HG03159 (cell line): ENCODE data around the gene EEF1B2.
"Not testable (repeated sequence)": the region's sequence is repeated elsewhere in the genome, so short reads cannot be mapped to it uniquely, and the experiment has no call there.

Source experiments
- ATAC-seq: cut with Tn5 transposase; IDR thresholded peaks from one replicate; pipeline ENCODE4 v1.9.1; 2021; ENCODE audit warnings: mild to moderate bottlenecking, moderate library complexity; ENCODE audit not compliant: unreplicated experiment

The EEF1B2 gene

GRCh38 chr2:206159346-206160124 is at the start of gene EEF1B2, which contains the start of gene NDUFS1:
Gene EEF1B2 (plus strand): TSS chr2:206159895. CDS start chr2:206159980, 85 bp downstream.
Gene NDUFS1 (minus strand): TSS chr2:206159444. CDS start chr2:206153678, 5,766 bp downstream.
- peak; percentile 92 for ATAC-seq

GRCh38 chr2:206112108-206112507 is 47.6 kb upstream of the EEF1B2 start:
- no peak for ATAC-seq

GRCh38 chr2:206112846-206113547 is 46.7 kb upstream of the EEF1B2 start:
- no peak for ATAC-seq

- no peak for ATAC-seq
Measured at GRCh38 chr2:206115026-206115578, 44.6 kb upstream of the EEF1B2 start.

- no peak for ATAC-seq
Measured at GRCh38 chr2:206116278-206116677, 43.4 kb upstream of the EEF1B2 start.

- ATAC-seq, result not testable (repeated sequence)
Measured at GRCh38 chr2:206122569-206122968, 37.1 kb upstream of the EEF1B2 start.

GRCh38 chr2:206125901-206126300 is 33.8 kb upstream of the EEF1B2 start:
- ATAC-seq, result no peak

- no peak for ATAC-seq
Measured at GRCh38 chr2:206127656-206128055, 32.0 kb upstream of the EEF1B2 start.

GRCh38 chr2:206143451-206143850 is 16.2 kb upstream of the EEF1B2 start:
- no peak for ATAC-seq

GRCh38 chr2:206144383-206144782 is 15.3 kb upstream of the EEF1B2 start:
- ATAC-seq, result no peak

GRCh38 chr2:206145665-206146064 is 14.0 kb upstream of the EEF1B2 start:
- ATAC-seq, result no peak

- no peak for ATAC-seq
Measured at GRCh38 chr2:206149330-206149729, 10.4 kb upstream of the EEF1B2 start.

- ATAC-seq, result no peak
Measured at GRCh38 chr2:206150168-206150567, 9.5 kb upstream of the EEF1B2 start.

GRCh38 chr2:206150631-206151030 is 9.1 kb upstream of the EEF1B2 start:
- no peak for ATAC-seq

- peak; percentile 40 for ATAC-seq
Measured at GRCh38 chr2:206154197-206154596, 5.5 kb upstream of the EEF1B2 start.

GRCh38 chr2:206157014-206157413 is 2.7 kb upstream of the EEF1B2 start:
- not testable (repeated sequence) for ATAC-seq

GRCh38 chr2:206158563-206159345 is 941 bp upstream of the EEF1B2 start:
- peak; percentile 11 for ATAC-seq

GRCh38 chr2:206160125-206160806 is 571 bp downstream of the EEF1B2 start:
- peak; percentile 48 for ATAC-seq

- ATAC-seq, result no peak
Measured at GRCh38 chr2:206160807-206161179, 1.1 kb downstream of the EEF1B2 start.

GRCh38 chr2:206162401-206162800 is 2.7 kb downstream of the EEF1B2 start:
- not testable (repeated sequence) for ATAC-seq
